Measurements from ENCODE around the gene SASS6. TPM values are rescaled to one million over a fixed set of nuclear protein-coding genes. Genes with fewer than 3 reads are reported as not detected.

SASS6 gene
- total RNA-seq, 2 donors from 2014 or later: 14.5 to 16.7 TPM

DNA sequence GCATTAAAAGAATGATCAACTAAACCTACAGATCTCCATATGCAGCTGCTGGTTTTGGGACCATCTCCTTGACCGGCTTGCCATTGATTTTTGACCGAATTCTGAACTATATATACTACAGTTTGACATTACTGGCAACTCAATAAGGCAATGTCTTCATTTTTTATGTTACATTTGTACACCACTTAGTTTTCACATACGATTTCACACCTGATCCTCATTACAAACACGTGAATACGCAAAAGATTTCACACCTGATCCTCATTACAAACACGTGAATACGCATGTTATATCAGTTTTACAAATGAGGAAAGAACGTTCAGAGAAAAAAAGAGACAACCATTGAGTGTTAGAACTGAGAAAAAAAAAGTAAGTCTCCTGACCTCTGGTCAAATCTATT lies 1.1 kb downstream of the SASS6 start:
- H3K36me3 Mint-ChIP-seq: peaks cover 17 to 22% of the 10 kb centered on the region in 2 donors
- H3K9me3 Mint-ChIP-seq: no peaks in the 10 kb centered on the region
- ATAC-seq (no peak), DNase-seq (ENCODE audit: low spot score in 2 of 2) (no peak)
- H3K27ac Mint-ChIP-seq: peak overlapping the region; percentile 93 to 97

DNA sequence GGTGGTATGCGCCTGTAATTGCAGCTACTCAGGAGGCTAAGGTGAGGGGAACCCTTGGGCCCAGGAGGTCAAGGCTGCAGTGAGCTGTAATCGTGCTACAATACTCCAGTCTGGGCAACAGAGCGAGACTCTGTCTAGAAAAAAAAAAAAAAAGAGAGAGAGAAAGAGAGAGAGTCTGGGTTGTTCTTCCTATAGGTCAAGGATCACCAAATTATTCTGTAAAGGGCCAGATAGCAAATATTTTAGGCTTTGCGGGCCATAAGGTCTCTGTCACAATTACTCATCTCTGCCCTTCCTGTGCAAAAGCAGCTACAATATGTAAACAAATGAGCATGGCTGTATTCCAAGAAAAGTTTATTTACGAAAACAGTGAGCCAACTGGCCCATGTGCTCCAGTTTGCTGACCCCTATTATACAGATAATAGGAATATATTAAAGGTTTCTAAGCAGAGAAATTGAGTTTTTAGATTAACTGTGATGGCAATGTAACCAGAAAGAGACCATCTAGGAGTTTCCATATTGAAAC lies 2.1 kb downstream of the SASS6 start:
- Mint-ChIP-seq H3K9me3 (no peaks in the 10 kb centered on the region), H3K27ac (no peak overlapping the region), H3K36me3 (peaks cover 23 to 27% of the 10 kb centered on the region in 2 donors)
- DNase-seq (ENCODE audit: low spot score in 2 of 2) (no peak), ATAC-seq (no peak)

DNA sequence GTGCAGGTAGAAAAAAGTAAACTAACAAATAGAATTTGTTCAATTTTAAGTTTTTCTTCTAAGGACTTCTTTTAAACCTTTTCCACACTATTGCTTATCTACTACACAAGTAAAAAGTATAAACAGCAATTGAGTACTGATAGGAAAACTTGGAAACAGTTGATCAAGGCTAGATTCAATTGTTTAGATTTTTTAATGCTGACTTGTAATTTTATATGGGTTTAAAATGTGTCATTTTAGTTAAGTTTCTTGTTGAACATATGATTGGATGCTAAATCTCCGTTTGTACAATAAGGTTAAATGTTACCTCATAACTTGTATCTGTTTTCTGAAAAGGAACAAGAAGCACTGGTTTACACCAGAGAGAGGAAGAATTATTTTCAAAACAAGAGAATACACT lies 5.5 kb downstream of the SASS6 start:
- ATAC-seq (no peak), DNase-seq (ENCODE audit: low spot score in 2 of 2) (no peak)
- Mint-ChIP-seq H3K9me3 (no peaks in the 10 kb centered on the region), H3K36me3 (peaks cover 12 to 13% of the 10 kb centered on the region in 2 donors), H3K27ac (no peak overlapping the region)

DNA sequence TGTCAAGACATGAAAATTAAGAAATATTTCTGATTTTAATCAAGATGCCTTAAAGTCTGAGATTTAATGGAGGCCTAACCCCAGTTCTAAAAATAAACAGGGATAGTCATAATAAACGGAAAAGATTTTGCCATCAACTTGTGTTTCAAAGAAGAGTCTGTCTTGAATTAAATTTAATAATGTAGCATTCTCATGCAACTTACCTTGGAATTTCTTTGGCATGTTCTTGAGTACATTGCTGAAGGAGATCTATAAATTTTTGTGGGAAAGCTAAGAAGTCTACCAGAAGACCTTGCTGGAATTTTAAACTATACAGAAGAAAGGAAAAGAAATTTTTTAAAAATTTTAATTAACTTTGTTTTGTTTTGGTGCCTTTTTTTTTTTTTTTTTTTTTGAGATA lies 10.6 kb downstream of the SASS6 start:
- Mint-ChIP-seq H3K9me3 (no peaks in the 10 kb centered on the region), H3K36me3 (peaks cover 11 to 15% of the 10 kb centered on the region in 2 donors), H3K27ac (peak overlapping the region in 1 of 2 donors; percentile 29)
- no peak for DNase-seq (ENCODE audit: low spot score in 2 of 2)
- ATAC-seq: no peak

GRCh38 chr1:100115524-100115923 lies 17.2 kb downstream of the SASS6 start:
- ATAC-seq: no peak
- Mint-ChIP-seq H3K27ac (no peak overlapping the region), H3K9me3 (no peaks in the 10 kb centered on the region), H3K36me3 (peaks cover 5 to 8% of the 10 kb centered on the region in 2 donors)
- no peak for DNase-seq (ENCODE audit: low spot score in 2 of 2)

GRCh38 chr1:100109554-100110066 lies 23.1 kb downstream of the SASS6 start:
- H3K36me3 Mint-ChIP-seq: peaks cover 7 to 10% of the 10 kb centered on the region in 2 donors
- no peak overlapping the region for H3K27ac Mint-ChIP-seq
- DNase-seq (ENCODE audit: low spot score in 2 of 2): no peak
- ATAC-seq: no peak
- H3K9me3 Mint-ChIP-seq: no peaks in the 10 kb centered on the region

DNA sequence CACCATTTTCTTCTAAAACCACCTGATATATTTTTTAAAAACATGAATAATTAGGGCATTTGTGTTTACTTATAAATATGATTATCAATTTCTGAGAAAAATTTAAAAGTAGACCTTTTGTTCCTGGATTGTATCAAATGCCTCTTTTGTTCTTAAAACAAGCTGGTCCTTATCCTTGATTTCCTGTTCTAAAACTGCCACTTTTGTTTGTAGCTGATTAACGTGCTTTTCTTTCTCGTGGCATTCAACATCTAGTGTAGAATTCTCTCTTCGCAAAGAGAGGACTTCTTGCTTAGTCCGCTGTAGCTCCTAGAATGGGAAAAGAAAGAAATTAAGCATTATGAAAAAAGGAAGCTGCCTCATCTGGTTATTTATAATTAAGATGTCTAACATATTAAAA lies 25.0 kb downstream of the SASS6 start:
- Mint-ChIP-seq H3K9me3 (no peaks in the 10 kb centered on the region), H3K36me3 (peaks cover 7 to 10% of the 10 kb centered on the region in 2 donors), H3K27ac (no peak overlapping the region)
- no peak for DNase-seq (ENCODE audit: low spot score in 2 of 2)
- ATAC-seq: no peak

DNA sequence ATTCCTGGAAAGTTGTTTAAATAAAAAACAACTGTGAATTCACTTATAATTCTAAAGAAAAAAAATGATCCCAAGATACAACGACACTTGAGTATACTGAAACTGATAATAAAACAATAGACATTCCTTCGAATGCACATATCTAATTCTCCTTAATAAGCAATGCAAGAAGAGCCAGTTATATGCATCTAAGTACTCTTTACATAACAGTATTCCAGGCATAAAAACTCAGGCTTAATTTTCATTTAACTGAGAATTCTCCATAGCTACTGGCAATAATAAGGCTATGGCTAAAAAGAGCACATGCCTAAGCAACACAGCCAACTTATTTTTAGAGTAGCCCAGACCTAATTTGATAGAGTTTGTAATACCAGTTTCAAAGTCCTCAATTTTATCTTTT lies 31.2 kb downstream of the SASS6 start:
- no peak for DNase-seq (ENCODE audit: low spot score in 2 of 2)
- Mint-ChIP-seq H3K27ac (no peak overlapping the region), H3K36me3 (peaks cover 27 to 30% of the 10 kb centered on the region in 2 donors), H3K9me3 (no peaks in the 10 kb centered on the region)
- ATAC-seq: no peak

DNA sequence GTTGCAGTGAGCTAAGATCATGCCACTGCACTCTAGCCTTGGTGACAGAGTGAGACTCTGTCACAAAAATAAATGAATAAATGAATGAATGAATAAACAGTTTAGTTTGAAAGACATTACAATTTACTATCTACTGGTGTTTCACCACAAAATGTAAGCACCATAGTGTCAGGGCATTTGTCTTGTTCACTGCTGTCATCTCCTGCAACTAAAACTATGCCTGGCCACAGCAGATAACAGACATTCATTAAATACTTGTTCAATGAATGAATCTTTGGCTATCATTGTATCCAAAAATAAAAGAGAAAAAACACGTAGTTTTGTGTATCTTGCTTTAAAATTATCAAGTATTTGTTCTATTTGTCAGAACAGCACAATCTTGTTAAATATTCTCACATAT lies 32.5 kb downstream of the SASS6 start:
- no peak for ATAC-seq
- H3K9me3 Mint-ChIP-seq: no peaks in the 10 kb centered on the region
- peaks cover 23 to 33% of the 10 kb centered on the region in 2 donors for H3K36me3 Mint-ChIP-seq
- DNase-seq (ENCODE audit: low spot score in 2 of 2): no peak
- H3K27ac Mint-ChIP-seq: no peak overlapping the region

GRCh38 chr1:100090471-100090870 lies 42.3 kb downstream of the SASS6 start:
- ATAC-seq (no peak), DNase-seq (ENCODE audit: low spot score in 2 of 2) (no peak)
- Mint-ChIP-seq H3K36me3 (no peaks in the 10 kb centered on the region), H3K27ac (no peak overlapping the region), H3K9me3 (no peaks in the 10 kb centered on the region)

- no peaks in the 10 kb centered on the region for H3K9me3 Mint-ChIP-seq
These were observed 43.6 kb downstream of the SASS6 start for GRCh38 chr1:100089082-100089481.

DNA sequence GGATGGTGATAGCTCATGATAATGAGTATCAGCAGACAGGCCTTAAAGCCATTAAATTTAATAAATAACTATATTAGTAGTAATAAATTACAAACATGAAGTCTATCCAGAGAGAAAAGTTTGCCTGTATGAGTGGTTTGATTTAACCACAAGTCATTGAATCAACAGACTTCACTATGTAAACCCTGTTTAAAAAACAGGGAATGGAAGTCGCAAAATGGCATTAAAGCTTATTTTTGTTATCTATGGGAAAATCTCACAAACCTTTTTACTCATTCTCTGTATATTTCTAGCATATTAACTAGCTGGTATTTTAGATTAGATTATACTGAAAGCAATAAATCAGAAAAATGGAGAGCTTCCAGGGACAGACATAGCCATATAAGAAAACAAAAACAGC lies 45.3 kb downstream of the SASS6 start:
- no peak for ATAC-seq
- Mint-ChIP-seq H3K36me3 (no peaks in the 10 kb centered on the region), H3K9me3 (no peaks in the 10 kb centered on the region), H3K27ac (no peak overlapping the region)
- no peak for DNase-seq (ENCODE audit: low spot score in 2 of 2)

More at GRCh38 chr1:100089082-100089481, 43.6 kb downstream of the SASS6 start:
- no peak for DNase-seq (ENCODE audit: low spot score in 2 of 2)
- no peak for ATAC-seq
- H3K27ac Mint-ChIP-seq: no peak overlapping the region
- H3K36me3 Mint-ChIP-seq: no peaks in the 10 kb centered on the region

- no peak for DNase-seq (ENCODE audit: low spot score in 2 of 2)
These were observed 52.4 kb downstream of the SASS6 start for GRCh38 chr1:100080331-100080730.

DNA sequence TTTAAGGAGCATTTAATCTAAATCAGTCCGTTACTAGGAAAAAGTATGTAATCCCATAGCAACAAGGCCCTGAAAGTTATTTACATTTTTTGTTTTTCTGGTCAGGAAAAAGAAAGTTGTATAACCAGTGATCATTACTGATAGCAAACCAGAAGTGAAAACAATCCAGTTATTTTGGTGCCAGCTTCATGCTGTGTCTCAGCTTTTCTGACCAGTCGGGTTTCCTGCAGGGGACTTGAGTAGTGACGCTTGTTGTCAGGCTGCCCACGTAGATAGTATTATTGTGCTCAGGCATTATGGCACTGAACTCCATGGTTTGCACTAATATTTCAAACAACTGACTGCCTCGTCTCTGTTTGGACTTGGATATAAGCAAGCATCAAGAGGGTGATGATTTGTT lies 55.2 kb downstream of the SASS6 start:
- DNase-seq (ENCODE audit: low spot score in 2 of 2): no peak
- H3K36me3 Mint-ChIP-seq: peaks cover 0 to 20% of the 10 kb centered on the region in 2 donors
- no peak for ATAC-seq
- H3K9me3 Mint-ChIP-seq: no peaks in the 10 kb centered on the region
- no peak overlapping the region for H3K27ac Mint-ChIP-seq

More at GRCh38 chr1:100080331-100080730, 52.4 kb downstream of the SASS6 start:
- H3K9me3 Mint-ChIP-seq: no peaks in the 10 kb centered on the region
- peak overlapping the region in 1 of 2 donors; percentile 69 for H3K27ac Mint-ChIP-seq
- ATAC-seq: no peak
- H3K36me3 Mint-ChIP-seq: peaks cover 0 to 12% of the 10 kb centered on the region in 2 donors

DNA sequence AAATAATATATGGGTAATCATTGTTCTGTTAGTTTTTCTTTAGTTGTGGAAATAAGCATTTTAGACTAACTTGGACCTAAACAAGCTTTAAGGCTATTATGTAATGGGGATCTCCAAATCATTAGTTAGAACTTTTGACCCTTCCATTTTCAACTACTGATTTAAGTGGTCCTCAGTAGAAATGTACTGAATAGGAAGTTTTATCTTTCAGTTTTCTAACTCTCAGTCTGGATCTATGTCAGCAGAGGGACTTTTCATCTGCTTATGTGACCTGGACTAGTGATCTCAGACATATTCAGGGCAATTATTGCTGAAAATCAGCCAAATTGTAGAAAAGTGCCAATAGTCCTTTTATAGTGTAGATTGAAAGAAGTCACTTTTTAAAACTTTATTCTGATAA lies 56.0 kb downstream of the SASS6 start:
- Mint-ChIP-seq H3K27ac (no peak overlapping the region), H3K9me3 (no peaks in the 10 kb centered on the region), H3K36me3 (peaks cover 0 to 20% of the 10 kb centered on the region in 2 donors)
- DNase-seq (ENCODE audit: low spot score in 2 of 2): no peak
- no peak for ATAC-seq

DNA sequence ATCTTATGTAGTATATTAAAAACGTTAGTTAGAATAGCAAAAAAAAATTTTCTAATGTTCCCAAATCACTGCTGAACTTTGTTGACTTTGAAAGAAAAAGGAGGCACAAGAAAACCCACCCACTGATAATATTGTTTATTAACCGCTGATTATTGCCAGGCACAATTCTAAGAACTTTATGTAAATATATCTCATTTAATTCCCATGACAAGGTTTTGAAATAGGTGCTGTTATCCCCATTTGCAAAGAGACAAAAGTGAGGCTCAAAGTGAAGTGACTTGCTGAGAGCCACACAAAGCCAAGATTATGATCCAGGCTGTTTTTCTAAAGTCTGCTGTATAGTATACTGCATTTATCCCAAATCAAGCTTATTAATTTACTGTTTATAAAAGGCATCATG lies 56.4 kb downstream of the SASS6 start:
- H3K9me3 Mint-ChIP-seq: no peaks in the 10 kb centered on the region
- DNase-seq (ENCODE audit: low spot score in 2 of 2) (no peak), ATAC-seq (no peak)
- peaks cover 0 to 20% of the 10 kb centered on the region in 2 donors for H3K36me3 Mint-ChIP-seq
- no peak overlapping the region for H3K27ac Mint-ChIP-seq

GRCh38 chr1:100075773-100076172 lies 57.0 kb downstream of the SASS6 start:
- ATAC-seq (no peak), DNase-seq (ENCODE audit: low spot score in 2 of 2) (no peak)
- peaks cover 0 to 20% of the 10 kb centered on the region in 2 donors for H3K36me3 Mint-ChIP-seq
- no peaks in the 10 kb centered on the region for H3K9me3 Mint-ChIP-seq
- peak overlapping the region; percentile 13 to 23 for H3K27ac Mint-ChIP-seq

DNA sequence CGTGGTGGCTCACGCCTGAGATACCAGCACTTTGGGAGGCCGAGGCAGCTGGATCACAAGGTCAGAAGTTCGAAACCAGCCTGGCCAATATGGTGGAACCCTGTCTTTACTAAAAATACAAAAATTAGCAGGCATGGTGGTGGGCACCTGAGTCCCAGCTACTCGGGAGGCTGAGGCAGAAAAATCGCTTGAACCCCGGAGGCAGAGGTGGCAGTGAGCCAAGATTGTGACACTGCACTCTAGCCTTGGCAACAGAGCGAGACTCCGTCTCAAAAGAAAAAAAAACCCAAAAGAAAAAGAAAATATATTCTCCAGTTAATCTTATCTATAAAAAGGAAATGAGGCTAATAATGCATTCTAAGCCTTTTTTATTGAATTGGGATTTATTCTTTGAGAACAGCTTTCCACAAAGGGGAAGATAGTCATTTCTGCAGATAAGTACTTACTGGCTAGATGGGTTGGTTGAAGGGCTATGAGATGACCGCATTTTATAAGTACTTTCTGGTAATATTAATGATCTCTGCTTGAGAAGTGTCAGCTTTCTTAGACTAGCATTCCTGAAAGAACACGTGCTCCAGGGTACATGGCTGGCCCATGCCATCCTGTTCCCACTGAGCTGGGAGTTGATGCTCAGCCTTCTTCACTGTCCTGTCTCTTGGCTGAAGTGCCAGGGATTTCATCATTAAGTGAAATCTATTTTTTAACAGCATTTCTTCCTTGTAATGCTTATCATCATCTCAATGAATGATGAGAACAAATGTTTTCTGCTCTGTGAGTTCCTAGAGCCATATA lies 57.9 kb downstream of the SASS6 start:
- no peak for DNase-seq (ENCODE audit: low spot score in 2 of 2)
- peak overlapping the region; percentile 23 to 61 for H3K27ac Mint-ChIP-seq
- no peaks in the 10 kb centered on the region for H3K9me3 Mint-ChIP-seq
- no peak for ATAC-seq
- peaks cover 5 to 20% of the 10 kb centered on the region in 2 donors for H3K36me3 Mint-ChIP-seq

All from activated naive CD4-positive, alpha-beta T cell treated with anti-CD3 and anti-CD28 coated beads, Interleukin-2, amount 50 U/mL, for 72 hours (primary cell).